H1 (cell line): ENCODE measurements around the gene DMC1. TPM values are rescaled to one million over a fixed set of nuclear protein-coding genes. Genes with fewer than 3 reads are reported as not detected.

Experiments
- CTCF ChIA-PET: fragments of 300-600 bp; sonication (Branson Sonifier 250); formaldehyde crosslinking; loops from one replicate; lab custom pipeline; 2021; ENCODE audit not compliant: partially characterized antibody; lab: Charles Lee
- POLR2A ChIA-PET: fragments of 300-600 bp; sonication (Branson Sonifier 250); formaldehyde crosslinking; loops from one replicate; lab custom pipeline; 2021; ENCODE audit warnings: inconsistent platforms; ENCODE audit not compliant: partially characterized antibody; lab: Charles Lee
- DNase-seq, 2 experiments: peaks; one replicate each; pipeline versions ENCODE4 v3.0.0 to v3.0.0-alpha.2; 2010 to 2022; ENCODE audit warnings: low spot score in 2 of 2, low read depth in 1 of 2, mixed read lengths in 1 of 2
- FAIRE-seq: peaks from 2 replicates; lab custom pipeline; 2011; peaks lifted over from hg19 to GRCh38; lab: Jason Lieb, UNC
- H2AFZ ChIP-seq: 2 replicates; pipeline ENCODE4 v1.8.1; 2012; ENCODE audit warnings: low read length, inconsistent platforms
- H2AK5ac ChIP-seq: 2 replicates; pipeline ENCODE4 v1.6.1; 2013; ENCODE audit warnings: low read depth, low read length
- H2BK120ac ChIP-seq: replicated peaks from 2 replicates; pipeline ENCODE3; 2013; ENCODE audit warnings: low read depth, low read length, inconsistent platforms
- H2BK12ac ChIP-seq: 2 replicates; pipeline ENCODE4 v1.6.1; 2013; ENCODE audit warnings: low read depth, low read length
- H2BK15ac ChIP-seq: 2 replicates; pipeline ENCODE4 v1.6.1; 2013; ENCODE audit warnings: low read length
- H2BK20ac ChIP-seq: 2 replicates; pipeline ENCODE4 v1.6.1; 2013; ENCODE audit warnings: low read length
- H2BK5ac ChIP-seq: 2 replicates; pipeline ENCODE4 v1.6.1; 2013; ENCODE audit warnings: low read depth, low read length
- H3K14ac ChIP-seq: 2 replicates; pipeline ENCODE4 v1.6.1; 2013; ENCODE audit warnings: inconsistent platforms; ENCODE audit not compliant: insufficient read length
- H3K18ac ChIP-seq: 2 replicates; pipeline ENCODE4 v1.6.1; 2013; ENCODE audit warnings: low read length; ENCODE audit errors: extremely low read depth
- H3K23ac ChIP-seq: 2 replicates; pipeline ENCODE4 v1.6.1; 2013; ENCODE audit warnings: inconsistent platforms; ENCODE audit not compliant: insufficient read length
- H3K23me2 ChIP-seq: 2 replicates; pipeline ENCODE4 v1.6.1; 2013; ENCODE audit warnings: low read depth, low read length
- H3K27ac ChIP-seq: 2 replicates; pipeline ENCODE4 v1.6.1; 2011; ENCODE audit warnings: low read depth, low read length, inconsistent platforms
- H3K27me3 ChIP-seq, 4 experiments: replicated peaks in 1 of 4; 1 replicate in 1 of 4; 2 replicates in 3 of 4; pipeline versions ENCODE4 v1.6.1 to v1.8.1; 2011 to 2013; ENCODE audit warnings: low read length in 3 of 4, mild to moderate bottlenecking in 3 of 4, inconsistent platforms in 2 of 4, mixed read lengths in 2 of 4, moderate library complexity in 1 of 4; ENCODE audit not compliant: control insufficient read depth in 3 of 4, insufficient read depth in 3 of 4; ENCODE audit errors: extremely low read depth in 1 of 4
- H3K36me3 ChIP-seq, 4 experiments: 2 replicates each; pipeline versions ENCODE4 v1.6.1 to v1.8.1; 2011 to 2013; ENCODE audit warnings: mild to moderate bottlenecking in 4 of 4, low read length in 3 of 4, moderate library complexity in 2 of 4, control low read depth in 1 of 4, inconsistent platforms in 1 of 4; ENCODE audit not compliant: insufficient read depth in 4 of 4, control insufficient read depth in 2 of 4
- H3K4ac ChIP-seq: replicated peaks from 2 replicates; pipeline ENCODE3; 2013; ENCODE audit warnings: low read length, low read depth, mixed read lengths, inconsistent platforms; ENCODE audit not compliant: insufficient read length
- H3K4me1 ChIP-seq, 4 experiments: replicated peaks in 1 of 4; 1 replicate in 1 of 4; 2 replicates in 3 of 4; pipeline versions ENCODE4 v1.6.1 to v1.8.1; 2011 to 2013; ENCODE audit warnings: low read length in 3 of 4, inconsistent platforms in 2 of 4, mixed read lengths in 1 of 4; ENCODE audit not compliant: insufficient read depth in 4 of 4, control insufficient read depth in 3 of 4
- H3K4me2 ChIP-seq, 2 experiments: 2 replicates each; pipeline versions ENCODE4 v1.6.1 to v1.8.1; 2011 to 2013; ENCODE audit warnings: low read depth in 2 of 2, low read length in 2 of 2, control low read depth in 1 of 2, inconsistent platforms in 1 of 2, mild to moderate bottlenecking in 1 of 2; ENCODE audit not compliant: insufficient read depth in 1 of 2
- H3K4me3 ChIP-seq, 4 experiments: fragments of 200-600, 300-600 bp in 1 of 4; sonication (generic), shearing (Covaris generic), sonication (Bioruptor Twin) in 1 of 4; 2 replicates each; pipeline versions ENCODE4 v1.5.1 to v1.8.1; 2011 to 2016; ENCODE audit warnings: low read length in 4 of 4, low read depth in 3 of 4, control low read depth in 2 of 4, inconsistent platforms in 2 of 4, mild to moderate bottlenecking in 2 of 4, mixed read lengths in 1 of 4, moderate library complexity in 1 of 4; ENCODE audit not compliant: insufficient read depth in 2 of 4; ENCODE audit errors: extremely low read depth in 1 of 4
- H3K56ac ChIP-seq: replicated peaks from 2 replicates; pipeline ENCODE3; 2013; ENCODE audit warnings: low read depth, mild to moderate bottlenecking, mixed read lengths, low read length, inconsistent platforms; ENCODE audit not compliant: insufficient read length
- H3K79me1 ChIP-seq: 2 replicates; pipeline ENCODE4 v1.6.1; 2013; ENCODE audit warnings: low read depth, low read length, control low read depth
- H3K79me2 ChIP-seq, 2 experiments: 2 replicates each; pipeline versions ENCODE4 v1.6.1 to v1.8.1; 2012 to 2013; ENCODE audit warnings: low read length in 2 of 2, mild to moderate bottlenecking in 2 of 2, inconsistent platforms in 1 of 2; ENCODE audit not compliant: insufficient read depth in 2 of 2, control insufficient read depth in 1 of 2
- H3K9ac ChIP-seq, 4 experiments: replicated peaks in 1 of 4; 1 replicate in 1 of 4; 2 replicates in 3 of 4; pipeline versions ENCODE4 v1.6.1 to v1.8.1; 2011 to 2013; ENCODE audit warnings: low read depth in 3 of 4, low read length in 3 of 4, control low read depth in 2 of 4, mild to moderate bottlenecking in 2 of 4, moderate library complexity in 2 of 4, inconsistent platforms in 1 of 4; ENCODE audit errors: extremely low read depth in 1 of 4
- H3K9me3 ChIP-seq, 2 experiments: 2 replicates each; pipeline versions ENCODE4 v1.6.1 to v1.8.1; 2012 to 2013; ENCODE audit warnings: mild to moderate bottlenecking in 2 of 2, moderate library complexity in 2 of 2, control low read depth in 1 of 2, inconsistent platforms in 1 of 2, low read depth in 1 of 2, low read length in 1 of 2, mixed read lengths in 1 of 2; ENCODE audit not compliant: insufficient read depth in 2 of 2
- H4K20me1 ChIP-seq, 2 experiments: replicated peaks in 1 of 2; 2 replicates each; pipeline versions ENCODE3 to v1.8.1; 2011 to 2013; ENCODE audit warnings: inconsistent platforms in 2 of 2, low read length in 2 of 2, mild to moderate bottlenecking in 1 of 2; ENCODE audit not compliant: insufficient read depth in 2 of 2, control insufficient read depth in 1 of 2
- H4K5ac ChIP-seq: 2 replicates; pipeline ENCODE4 v1.6.1; 2013; ENCODE audit warnings: low read length, low read depth, mixed read lengths, inconsistent platforms; ENCODE audit not compliant: insufficient read length
- H4K8ac ChIP-seq: 2 replicates; pipeline ENCODE4 v1.8.0; 2013; ENCODE audit warnings: mild to moderate bottlenecking, moderate library complexity, low read length, inconsistent platforms; ENCODE audit not compliant: insufficient read depth; ENCODE audit errors: extremely low read depth
- H4K91ac ChIP-seq: replicated peaks from 2 replicates; pipeline ENCODE3; 2013; ENCODE audit warnings: low read length, mixed read lengths, inconsistent platforms; ENCODE audit not compliant: insufficient read length
- ASH2L ChIP-seq: fragments of 200-600, 300-600 bp; sonication (generic); IDR thresholded peaks from one replicate; pipeline ENCODE4 v1.7.1; 2017; ENCODE audit warnings: low read length
- CEBPB ChIP-seq: IDR thresholded peaks from 2 replicates; pipeline ENCODE4 v1.6.1; 2012; ENCODE audit warnings: low read depth, low read length
- CHD2 ChIP-seq: IDR thresholded peaks from 2 replicates; pipeline ENCODE4 v1.6.1; 2012; ENCODE audit warnings: low read length, improper control_type of control experiment
- FOSL1 ChIP-seq: IDR thresholded peaks from 2 replicates; pipeline ENCODE4 v1.6.1; 2011; ENCODE audit warnings: mild to moderate bottlenecking, low read depth, low read length, moderate library complexity; ENCODE audit not compliant: insufficient read depth
- JUND ChIP-seq: IDR thresholded peaks from 2 replicates; pipeline ENCODE4 v1.6.1; 2011; ENCODE audit warnings: mild to moderate bottlenecking, improper control_type of control experiment, low read length
- NANOG ChIP-seq: IDR thresholded peaks from 2 replicates; pipeline ENCODE4 v1.6.1; 2011; ENCODE audit warnings: low read length, low read depth, mild to moderate bottlenecking, inconsistent platforms; ENCODE audit not compliant: insufficient read depth, poor library complexity, severe bottlenecking
- NRF1 ChIP-seq: IDR thresholded peaks from 2 replicates; pipeline ENCODE4 v1.6.1; 2011; ENCODE audit warnings: mild to moderate bottlenecking, low read depth, low read length, improper control_type of control experiment
- POU5F1 ChIP-seq: IDR thresholded peaks from 2 replicates; pipeline ENCODE4 v1.6.1; 2011; ENCODE audit warnings: low read depth, mild to moderate bottlenecking, low read length, moderate library complexity
- RFX5 ChIP-seq: IDR thresholded peaks from 2 replicates; pipeline ENCODE4 v1.6.1; 2011; ENCODE audit warnings: low read depth, low read length, improper control_type of control experiment, borderline replicate concordance
- RXRA ChIP-seq: IDR thresholded peaks from 2 replicates; pipeline ENCODE4 v1.6.1; 2011; ENCODE audit warnings: low read depth, mild to moderate bottlenecking, low read length, moderate library complexity; ENCODE audit not compliant: insufficient read depth
- TAF1 ChIP-seq: IDR thresholded peaks from 2 replicates; pipeline ENCODE4 v1.6.1; 2011; ENCODE audit warnings: mild to moderate bottlenecking, low read depth, low read length
- TCF12 ChIP-seq: IDR thresholded peaks from 2 replicates; pipeline ENCODE4 v1.6.1; 2011; ENCODE audit warnings: low read depth, mild to moderate bottlenecking, low read length
- WGBS, 2 experiments: shearing (Covaris generic) in 1 of 2; methylation state at CpG; one replicate each; pipeline versions ENCODE4 v1.1.6 to v1.1.7; 2013 to 2015; ENCODE audit warnings: low lambda C conversion rate in 2 of 2, mixed read lengths in 2 of 2, inconsistent platforms in 1 of 2, low coverage in 1 of 2, missing lambda C conversion rate in 1 of 2; ENCODE audit not compliant: insufficient replicate concordance in 2 of 2, insufficient coverage in 1 of 2, insufficient read length in 1 of 2; ENCODE audit errors: extremely low coverage in 1 of 2, missing lambda C conversion rate in 1 of 2; 5-methylcytosine and 5-hydroxymethylcytosine counted together
- polyA plus RNA-seq, 7 experiments: library from polyadenylated mRNA; depleted of rRNA in 3 of 7; stranded (reverse) in 5 of 7; unstranded in 2 of 7; fragments of >200 nt in 5 of 7; fragments of 200-250 nt in 2 of 7; gene quantifications; 1 replicate in 5 of 7; 2 replicates in 1 of 7; 4 replicates in 1 of 7; pipeline versions ENCODE4 v1.2.1 to v1.2.3, GENCODE V29; 2011 to 2013; ENCODE audit warnings: missing spikeins in 2 of 7, mixed read lengths in 2 of 7
- total RNA-seq: library from RNA; stranded (reverse); fragmentation: NEBNext Ultra II Directional; extraction: Animal tissue kit (Norgen Biotek cat#: 25700); gene quantifications from 2 replicates; pipeline ENCODE4 v1.2.1, GENCODE V29; 2021
- TF ChIP-seq, protein P1 (sequence below): IDR thresholded peaks from 2 replicates; pipeline ENCODE4 v1.6.1; 2011; ENCODE audit warnings: low read depth, mild to moderate bottlenecking, low read length; ENCODE audit not compliant: insufficient read depth

Gene DMC1
- total and polyA plus RNA-seq, 2 of the 8 experiments (the other 6 are each of a cell fraction or from before 2014, with no cell fraction given) = 3.8 to 7.2 TPM

DNA sequence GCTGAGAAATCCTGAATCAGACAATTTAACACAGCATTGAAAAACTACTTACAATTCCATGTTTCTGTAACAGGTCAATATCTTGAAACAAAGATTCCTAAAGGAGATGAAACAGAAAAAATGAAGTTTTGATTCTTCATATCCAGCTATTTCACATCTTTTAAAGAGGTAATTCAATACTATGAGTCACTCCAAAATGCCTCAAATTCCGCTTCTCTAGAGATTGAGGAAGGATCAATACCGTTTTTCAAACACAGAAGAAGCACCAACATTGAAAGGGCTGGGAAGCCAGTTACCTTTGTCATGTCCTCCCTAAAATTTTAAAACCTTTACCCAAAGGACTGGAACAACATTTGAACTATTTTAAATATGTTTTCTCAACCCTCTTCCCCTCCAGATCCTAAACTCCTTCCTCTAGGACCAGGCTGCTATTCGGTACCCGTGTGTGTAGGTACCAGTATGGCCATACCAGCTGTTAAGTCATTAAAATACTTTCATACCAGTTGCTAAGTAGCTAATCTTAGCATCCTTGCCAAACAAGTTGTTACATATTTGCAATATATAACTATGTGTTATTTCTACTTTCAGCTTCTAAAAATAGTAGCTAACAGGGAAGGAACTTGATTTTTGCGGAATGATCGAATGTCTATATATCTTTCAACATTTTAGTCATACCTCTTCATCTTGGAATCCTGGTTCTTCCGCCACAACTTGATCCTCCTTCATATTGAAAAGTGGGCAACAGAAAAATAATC, 2.3 kb downstream of the DMC1 start:
- CTCF ChIA-PET = interaction anchor here (0.5 to 2.2 kb wide), 6 partner anchors 35 to 537 kb away, joined by 3 to 5 read pairs (median 3); no protein-coding TSS in a partner anchor
- WGBS, 2 experiments = 89% methylated on average over 7 of the region's 7 CpGs; no CpG with 5 or more reads in 1 of the 2 experiments
- TF ChIP-seq RFX5 (no peak), CHD2 (no peak), TCF12 (no peak), TAF1 (no peak), CEBPB (no peak), FOSL1 (no peak), JUND (no peak), ASH2L (no peak), RXRA (no peak), POU5F1 (no peak), NRF1 (no peak), NANOG (no peak)
- TF ChIP-seq, protein P1, sequence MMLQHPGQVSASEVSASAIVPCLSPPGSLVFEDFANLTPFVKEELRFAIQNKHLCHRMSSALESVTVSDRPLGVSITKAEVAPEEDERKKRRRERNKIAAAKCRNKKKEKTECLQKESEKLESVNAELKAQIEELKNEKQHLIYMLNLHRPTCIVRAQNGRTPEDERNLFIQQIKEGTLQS = no peak

More for the DNA sequence above, 2.3 kb downstream of the DMC1 start:
- H2BK120ac ChIP-seq = no peak overlapping the region
- no peak overlapping the region for H2AK5ac ChIP-seq
- H2AFZ ChIP-seq = no peak overlapping the region
- no peak overlapping the region for H2BK5ac ChIP-seq
- H3K18ac ChIP-seq = no peak overlapping the region
- H3K23me2 ChIP-seq = peaks cover 15% of the 10 kb centered on the region; the same call in 1 of the 2 replicates
- no peaks in the 10 kb centered on the region for H3K79me2 ChIP-seq
- H3K4me3 ChIP-seq = no peak overlapping the region
- H4K8ac ChIP-seq = no peak overlapping the region
- no peak overlapping the region for H3K56ac ChIP-seq
- H3K9ac ChIP-seq = no peak overlapping the region
- FAIRE-seq (no peak), DNase-seq (peak in 1 of 2 experiments; percentile 35)
- H3K27me3 ChIP-seq = no peaks in the 10 kb centered on the region
- H3K9me3 ChIP-seq = no peaks in the 10 kb centered on the region
- no peaks in the 10 kb centered on the region for H4K20me1 ChIP-seq
- no peak overlapping the region for H2BK12ac ChIP-seq
- H3K4ac ChIP-seq = no peak overlapping the region
- H4K91ac ChIP-seq = no peak overlapping the region
- POLR2A ChIA-PET = interaction anchor here (0.9 to 3.2 kb wide), 7 partner anchors 9 to 169 kb away, joined by 3 to 23 read pairs (median 3); no protein-coding TSS in a partner anchor
- H3K23ac ChIP-seq = no peak overlapping the region
- no peak overlapping the region for H3K4me2 ChIP-seq
- no peaks in the 10 kb centered on the region for H3K79me1 ChIP-seq
- no peak overlapping the region for H3K27ac ChIP-seq
- H2BK15ac ChIP-seq = no peak overlapping the region
- H3K14ac ChIP-seq = no peak overlapping the region
- H3K4me1 ChIP-seq = peaks cover 4 to 12% (median 7%) of the 10 kb centered on the region in 4 experiments; a peak in 5 of 7 replicates
- H3K36me3 ChIP-seq = no peaks in the 10 kb centered on the region
- no peak overlapping the region for H2BK20ac ChIP-seq
- H4K5ac ChIP-seq = no peak overlapping the region
